PFSK-1 (cell line): Measurements from ENCODE around the gene HHATL.

Experiments
- POLR2AphosphoS5 ChIP-seq: IDR thresholded peaks from 2 replicates; pipeline ENCODE4 v1.6.1; 2012; ENCODE audit warnings: low read depth, mild to moderate bottlenecking, control low read depth, low read length, moderate library complexity
- REST ChIP-seq, 2 experiments: IDR thresholded peaks; 2 replicates each; pipeline versions ENCODE4 v1.6.1 to v1.8.0; 2011 to 2012; ENCODE audit warnings: low read depth in 2 of 2, low read length in 2 of 2, control low read depth in 1 of 2, inconsistent platforms in 1 of 2, mild to moderate bottlenecking in 1 of 2, moderate library complexity in 1 of 2; ENCODE audit not compliant: insufficient read depth in 1 of 2
- SIN3A ChIP-seq: IDR thresholded peaks from 2 replicates; pipeline ENCODE4 v1.6.1; 2012; ENCODE audit warnings: mild to moderate bottlenecking, low read length, moderate library complexity, borderline replicate concordance; ENCODE audit not compliant: insufficient read depth
- TAF1 ChIP-seq: IDR thresholded peaks from 2 replicates; pipeline ENCODE4 v1.6.1; 2012; ENCODE audit warnings: low read length, control low read depth, borderline replicate concordance; ENCODE audit not compliant: insufficient read depth

GRCh38 chr3:42732829-42733459 is 30.3 kb upstream of the HHATL start:
- TF ChIP-seq POLR2AphosphoS5 (no peak), REST (IDR thresholded peaks at IDR 0.05; ENCODE audit: insufficient read depth in 1 of 2, low read depth in 2 of 2, low read length in 2 of 2) (no peak), SIN3A (no peak), TAF1 (no peak)
